ENCODE measurements around the gene ZNF606.
"Not testable (repeated sequence)": the region's sequence is repeated elsewhere in the genome, so short reads cannot be mapped to it uniquely, and the experiment has no call there.

The ZNF606 gene

DNA sequence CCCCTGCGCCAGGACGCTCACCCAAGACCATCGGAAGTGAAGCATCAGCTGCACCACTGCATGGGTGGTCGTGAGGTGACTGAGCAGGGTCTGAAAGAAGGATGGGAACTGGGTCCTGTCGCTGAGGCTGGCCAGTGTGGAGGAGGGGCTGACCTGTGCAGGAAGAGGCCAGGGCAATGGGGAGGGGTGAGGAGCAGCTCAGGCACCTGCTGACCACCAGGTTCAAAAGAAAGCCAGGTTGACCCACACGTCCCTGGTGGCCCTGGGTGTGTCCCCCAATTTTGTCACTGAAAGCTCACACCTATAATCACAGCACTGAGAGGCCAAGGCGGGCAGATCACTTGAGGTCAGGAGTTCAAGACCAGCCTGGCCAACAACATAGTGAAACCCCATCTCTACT lies 17.5 kb upstream of the ZNF606 start:
- no peak for TF ChIP-seq GABPA (IDR thresholded peaks at IDR 0.05; ENCODE audit: low read depth)
- TF ChIP-seq, protein P1, sequence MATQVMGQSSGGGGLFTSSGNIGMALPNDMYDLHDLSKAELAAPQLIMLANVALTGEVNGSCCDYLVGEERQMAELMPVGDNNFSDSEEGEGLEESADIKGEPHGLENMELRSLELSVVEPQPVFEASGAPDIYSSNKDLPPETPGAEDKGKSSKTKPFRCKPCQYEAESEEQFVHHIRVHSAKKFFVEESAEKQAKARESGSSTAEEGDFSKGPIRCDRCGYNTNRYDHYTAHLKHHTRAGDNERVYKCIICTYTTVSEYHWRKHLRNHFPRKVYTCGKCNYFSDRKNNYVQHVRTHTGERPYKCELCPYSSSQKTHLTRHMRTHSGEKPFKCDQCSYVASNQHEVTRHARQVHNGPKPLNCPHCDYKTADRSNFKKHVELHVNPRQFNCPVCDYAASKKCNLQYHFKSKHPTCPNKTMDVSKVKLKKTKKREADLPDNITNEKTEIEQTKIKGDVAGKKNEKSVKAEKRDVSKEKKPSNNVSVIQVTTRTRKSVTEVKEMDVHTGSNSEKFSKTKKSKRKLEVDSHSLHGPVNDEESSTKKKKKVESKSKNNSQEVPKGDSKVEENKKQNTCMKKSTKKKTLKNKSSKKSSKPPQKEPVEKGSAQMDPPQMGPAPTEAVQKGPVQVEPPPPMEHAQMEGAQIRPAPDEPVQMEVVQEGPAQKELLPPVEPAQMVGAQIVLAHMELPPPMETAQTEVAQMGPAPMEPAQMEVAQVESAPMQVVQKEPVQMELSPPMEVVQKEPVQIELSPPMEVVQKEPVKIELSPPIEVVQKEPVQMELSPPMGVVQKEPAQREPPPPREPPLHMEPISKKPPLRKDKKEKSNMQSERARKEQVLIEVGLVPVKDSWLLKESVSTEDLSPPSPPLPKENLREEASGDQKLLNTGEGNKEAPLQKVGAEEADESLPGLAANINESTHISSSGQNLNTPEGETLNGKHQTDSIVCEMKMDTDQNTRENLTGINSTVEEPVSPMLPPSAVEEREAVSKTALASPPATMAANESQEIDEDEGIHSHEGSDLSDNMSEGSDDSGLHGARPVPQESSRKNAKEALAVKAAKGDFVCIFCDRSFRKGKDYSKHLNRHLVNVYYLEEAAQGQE (IDR thresholded peaks at IDR 0.05; ENCODE audit: insufficient replicate concordance, low read depth), result no peak
- TF ChIP-seq POLR2AphosphoS5 (IDR thresholded peaks at IDR 0.05; ENCODE audit: low read depth), result no peak
- Histone ChIP-seq H3K4me3 (replicated peaks; ENCODE audit: insufficient read depth, low read length) (no peak overlapping the region), H3K27me3 (ENCODE audit: insufficient read depth, poor library complexity, severe bottlenecking) (no peaks in the 10 kb centered on the region), H3K27ac (replicated peaks) (no peak overlapping the region)
- no peak for DNase-seq (ENCODE audit: low read depth in 1 of 2, low spot score in 1 of 2)

DNA sequence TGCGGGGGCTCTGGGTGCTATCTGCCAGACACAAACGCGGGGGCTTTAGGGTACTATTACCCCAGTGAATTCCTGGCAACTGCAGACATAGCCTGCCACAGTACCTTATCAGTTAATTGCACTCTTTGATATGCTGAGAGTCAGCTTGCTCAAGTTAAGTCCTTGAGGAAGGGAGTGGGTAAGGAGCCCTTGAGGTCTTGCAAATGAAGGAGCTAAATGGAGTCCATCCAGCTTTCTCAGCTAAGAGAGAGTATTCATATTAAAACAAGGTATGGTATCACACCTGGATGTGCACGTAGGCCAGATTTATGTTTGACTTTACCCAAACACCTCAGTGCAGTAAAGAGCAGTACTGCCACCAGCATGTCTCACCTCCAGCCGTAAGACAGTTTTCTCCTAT lies 11.5 kb upstream of the ZNF606 start:
- no peak for TF ChIP-seq GABPA (IDR thresholded peaks at IDR 0.05; ENCODE audit: low read depth)
- TF ChIP-seq POLR2AphosphoS5 (IDR thresholded peaks at IDR 0.05; ENCODE audit: low read depth), result no peak
- Histone ChIP-seq H3K27ac (replicated peaks) (no peak overlapping the region), H3K27me3 (ENCODE audit: insufficient read depth, poor library complexity, severe bottlenecking) (no peaks in the 10 kb centered on the region), H3K4me3 (replicated peaks; ENCODE audit: insufficient read depth, low read length) (no peak overlapping the region)
- DNase-seq (ENCODE audit: low read depth in 1 of 2, low spot score in 1 of 2), result no peak

DNA sequence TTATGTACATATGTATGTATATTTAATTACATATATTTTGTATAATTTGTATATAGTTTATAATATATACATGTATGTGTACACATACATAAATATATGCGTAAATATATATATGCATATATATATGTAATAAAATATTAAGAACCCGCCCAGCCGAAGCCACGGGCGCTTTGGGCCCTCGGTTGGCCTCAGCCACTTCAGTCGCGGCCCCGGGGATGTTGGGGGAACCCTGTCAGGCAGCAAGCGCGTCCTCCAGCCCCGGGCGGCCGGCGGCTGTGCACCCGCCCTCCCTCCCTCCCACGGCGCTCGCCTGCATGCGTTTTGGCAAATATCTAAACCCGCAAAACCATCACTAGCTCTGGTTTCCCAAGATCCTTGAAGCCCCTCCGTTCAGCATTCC lies 7.9 kb upstream of the ZNF606 start:
- no peak overlapping the region for H3K4me3 ChIP-seq (replicated peaks; ENCODE audit: insufficient read depth, low read length)
- no peak overlapping the region for H3K27ac ChIP-seq (replicated peaks)
- DNase-seq (ENCODE audit: low read depth in 1 of 2, low spot score in 1 of 2), result no peak
- H3K27me3 ChIP-seq (ENCODE audit: insufficient read depth, poor library complexity, severe bottlenecking), result no peaks in the 10 kb centered on the region
- TF ChIP-seq, protein P2, sequence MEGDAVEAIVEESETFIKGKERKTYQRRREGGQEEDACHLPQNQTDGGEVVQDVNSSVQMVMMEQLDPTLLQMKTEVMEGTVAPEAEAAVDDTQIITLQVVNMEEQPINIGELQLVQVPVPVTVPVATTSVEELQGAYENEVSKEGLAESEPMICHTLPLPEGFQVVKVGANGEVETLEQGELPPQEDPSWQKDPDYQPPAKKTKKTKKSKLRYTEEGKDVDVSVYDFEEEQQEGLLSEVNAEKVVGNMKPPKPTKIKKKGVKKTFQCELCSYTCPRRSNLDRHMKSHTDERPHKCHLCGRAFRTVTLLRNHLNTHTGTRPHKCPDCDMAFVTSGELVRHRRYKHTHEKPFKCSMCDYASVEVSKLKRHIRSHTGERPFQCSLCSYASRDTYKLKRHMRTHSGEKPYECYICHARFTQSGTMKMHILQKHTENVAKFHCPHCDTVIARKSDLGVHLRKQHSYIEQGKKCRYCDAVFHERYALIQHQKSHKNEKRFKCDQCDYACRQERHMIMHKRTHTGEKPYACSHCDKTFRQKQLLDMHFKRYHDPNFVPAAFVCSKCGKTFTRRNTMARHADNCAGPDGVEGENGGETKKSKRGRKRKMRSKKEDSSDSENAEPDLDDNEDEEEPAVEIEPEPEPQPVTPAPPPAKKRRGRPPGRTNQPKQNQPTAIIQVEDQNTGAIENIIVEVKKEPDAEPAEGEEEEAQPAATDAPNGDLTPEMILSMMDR (IDR thresholded peaks at IDR 0.05; ENCODE audit: insufficient read depth, low read length), result no peak
- TF ChIP-seq GABPA (IDR thresholded peaks at IDR 0.05; ENCODE audit: low read depth), result no peak
- no peak for TF ChIP-seq POLR2AphosphoS5 (IDR thresholded peaks at IDR 0.05; ENCODE audit: low read depth)
- no peak for TF ChIP-seq SPI1 (IDR thresholded peaks at IDR 0.05; ENCODE audit: borderline replicate concordance, low read depth)
- TF ChIP-seq, protein P1 (IDR thresholded peaks at IDR 0.05; ENCODE audit: insufficient replicate concordance, low read depth), result no peak

DNA sequence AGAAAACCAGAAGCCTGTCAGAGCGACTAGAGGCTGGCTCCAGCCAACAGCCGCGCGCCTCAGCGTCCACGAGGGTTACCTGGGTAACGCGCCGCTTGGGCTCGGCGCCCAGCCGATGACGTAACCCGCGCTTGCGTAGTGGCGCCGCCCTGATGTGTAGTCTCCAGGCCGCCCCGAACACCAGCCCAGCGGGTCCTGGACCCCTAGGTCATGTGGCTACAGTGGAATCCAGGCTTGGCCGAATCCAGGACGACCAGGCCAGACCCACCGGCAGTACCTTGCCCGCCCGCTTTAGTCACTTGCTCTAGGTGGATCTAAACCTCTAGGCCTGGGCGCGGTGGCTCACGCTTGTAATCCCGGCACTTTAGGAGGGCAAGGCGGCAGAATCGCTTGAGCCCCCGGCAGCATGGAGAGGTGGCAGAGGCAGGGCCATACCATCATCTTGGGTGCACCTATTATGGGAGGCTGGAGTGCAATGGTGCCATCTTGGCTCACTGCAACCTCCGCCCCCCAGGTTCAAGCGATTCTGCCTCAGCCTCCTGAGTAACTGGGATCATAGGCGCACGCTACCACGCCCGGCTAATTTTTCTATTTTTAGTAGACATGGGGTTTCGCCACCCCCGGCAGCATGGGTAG lies 7.2 kb upstream of the ZNF606 start:
- Histone ChIP-seq H3K27me3 (ENCODE audit: insufficient read depth, poor library complexity, severe bottlenecking) (no peaks in the 10 kb centered on the region), H3K4me3 (replicated peaks; ENCODE audit: insufficient read depth, low read length) (peak overlapping the region; percentile 78), H3K27ac (replicated peaks) (peak overlapping the region; percentile 80)
- peak; percentile 71; the same call in 1 of the 2 replicates for TF ChIP-seq POLR2AphosphoS5 (IDR thresholded peaks at IDR 0.05; ENCODE audit: low read depth)
- TF ChIP-seq, protein P2 (IDR thresholded peaks at IDR 0.05; ENCODE audit: insufficient read depth, low read length), result no peak
- peak; percentile 85 to 91 for DNase-seq (ENCODE audit: low read depth in 1 of 2, low spot score in 1 of 2)

DNA sequence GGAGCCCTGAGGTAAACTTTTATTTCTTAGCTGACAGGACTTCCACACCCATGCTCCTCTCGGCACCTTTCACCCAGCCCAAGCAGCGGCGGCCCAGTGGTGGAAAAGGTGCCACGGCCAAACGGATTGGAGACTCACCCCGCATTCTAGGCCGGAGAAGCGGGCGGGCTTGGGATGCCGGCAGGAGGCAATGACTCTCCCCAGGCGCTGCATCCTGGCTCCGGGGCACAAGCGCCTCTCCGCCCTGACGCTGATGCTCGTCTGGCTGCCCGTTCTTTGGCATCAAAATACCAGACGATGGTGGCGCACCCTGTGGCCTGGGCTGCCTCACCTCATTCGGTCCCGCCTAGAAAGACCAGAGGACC lies 6.7 kb upstream of the ZNF606 start:
- DNase-seq (ENCODE audit: low read depth in 1 of 2, low spot score in 1 of 2), result no peak
- Histone ChIP-seq H3K27me3 (ENCODE audit: insufficient read depth, poor library complexity, severe bottlenecking) (no peaks in the 10 kb centered on the region), H3K4me3 (replicated peaks; ENCODE audit: insufficient read depth, low read length) (peak overlapping the region; percentile 78), H3K27ac (replicated peaks) (peak overlapping the region; percentile 80)
- TF ChIP-seq, protein P1 (IDR thresholded peaks at IDR 0.05; ENCODE audit: insufficient replicate concordance, low read depth), result no peak
- TF ChIP-seq SPI1 (IDR thresholded peaks at IDR 0.05; ENCODE audit: borderline replicate concordance, low read depth), result no peak
- TF ChIP-seq, protein P2 (IDR thresholded peaks at IDR 0.05; ENCODE audit: insufficient read depth, low read length), result no peak

DNA sequence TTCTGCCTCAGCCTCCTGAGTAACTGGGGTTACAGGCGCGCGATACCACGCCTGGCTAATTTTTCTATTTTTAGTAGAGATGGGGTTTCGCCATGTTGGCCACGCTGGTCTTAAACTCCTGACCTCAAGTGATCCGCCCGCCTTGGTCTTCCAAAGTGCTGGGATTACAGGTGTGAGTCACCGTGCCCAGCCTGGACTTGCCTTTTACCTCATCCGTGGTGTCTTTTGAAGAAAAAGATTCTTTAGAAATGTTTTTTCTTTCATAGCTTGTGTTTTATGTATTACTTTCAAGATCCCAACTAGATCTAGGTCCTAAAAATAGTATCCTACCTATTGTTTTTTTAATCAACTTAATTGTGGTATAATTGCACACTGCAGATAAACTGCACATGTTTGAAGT lies 6.3 kb upstream of the ZNF606 start:
- H3K27me3 ChIP-seq (ENCODE audit: insufficient read depth, poor library complexity, severe bottlenecking); H3K27ac ChIP-seq (replicated peaks); DNase-seq (ENCODE audit: low read depth in 1 of 2, low spot score in 1 of 2): not testable (repeated sequence)
- peak overlapping the region; percentile 78; the same call in 1 of the 2 replicates for H3K4me3 ChIP-seq (replicated peaks; ENCODE audit: insufficient read depth, low read length)
